ENCODE results near the gene ZNF362.

GRCh38 chr1:33341190-33341589 is 84.9 kb downstream of the ZNF362 start:
- no peak for TF ChIP-seq CTCF (conservative IDR thresholded peaks at IDR 0.05 in 1 of 2, IDR thresholded peaks at IDR 0.05 in 1 of 2; ENCODE audit: low read depth in 1 of 2, low read length in 2 of 2)
- no peak for TF ChIP-seq EZH2 (IDR thresholded peaks at IDR 0.05; ENCODE audit: low read length, missing control alignments)
